OCI-LY1 (cell line): ENCODE measurements around the gene ADAMTS3.

Experiments
- EZH2 ChIP-seq: fragments of 200-600 bp; sonication (generic), shearing (Covaris generic); IDR thresholded peaks from 2 replicates; pipeline ENCODE4 v1.8.0; 2017; ENCODE audit warnings: borderline replicate concordance, mixed run types, mild to moderate bottlenecking, antibody characterized with exemption, low read length, moderate library complexity, mixed read lengths
- TF ChIP-seq, protein P1 (sequence below): fragments of 200-600 bp; sonication (generic), shearing (Covaris generic); IDR thresholded peaks from 2 replicates; pipeline ENCODE4 v1.5.1; 2017; ENCODE audit warnings: mild to moderate bottlenecking, antibody characterized with exemption, low read length, moderate library complexity, mixed read lengths

DNA sequence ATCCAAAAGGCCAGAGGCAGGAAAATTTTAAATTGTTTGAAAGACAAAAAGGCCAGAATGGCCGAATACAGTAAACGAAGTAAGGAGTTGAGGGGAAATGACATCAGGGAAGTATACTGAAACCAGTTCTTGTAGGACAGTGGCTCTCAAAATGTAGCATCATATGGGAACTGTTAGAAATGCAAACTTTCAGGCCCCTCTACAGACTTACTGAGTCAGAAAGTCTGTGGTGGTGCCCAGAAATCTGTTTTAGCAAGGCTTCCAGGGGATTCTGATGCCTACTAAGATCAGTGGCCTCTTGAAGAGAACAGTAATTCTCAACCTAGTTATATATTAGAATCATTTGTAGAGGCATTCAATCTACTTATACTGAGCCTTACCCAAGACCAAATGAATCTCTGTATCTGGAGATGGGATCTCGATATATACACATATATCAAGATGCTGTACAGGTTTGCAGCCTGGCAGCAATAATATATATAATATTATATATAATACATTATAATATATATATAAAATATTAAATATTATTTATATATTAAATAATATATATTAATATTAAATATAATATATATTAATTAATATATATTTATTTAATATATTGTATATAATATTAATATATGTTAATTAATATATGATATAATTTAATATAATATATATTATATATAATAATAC is 39.7 kb downstream of the ADAMTS3 start:
- TF ChIP-seq, protein P1, sequence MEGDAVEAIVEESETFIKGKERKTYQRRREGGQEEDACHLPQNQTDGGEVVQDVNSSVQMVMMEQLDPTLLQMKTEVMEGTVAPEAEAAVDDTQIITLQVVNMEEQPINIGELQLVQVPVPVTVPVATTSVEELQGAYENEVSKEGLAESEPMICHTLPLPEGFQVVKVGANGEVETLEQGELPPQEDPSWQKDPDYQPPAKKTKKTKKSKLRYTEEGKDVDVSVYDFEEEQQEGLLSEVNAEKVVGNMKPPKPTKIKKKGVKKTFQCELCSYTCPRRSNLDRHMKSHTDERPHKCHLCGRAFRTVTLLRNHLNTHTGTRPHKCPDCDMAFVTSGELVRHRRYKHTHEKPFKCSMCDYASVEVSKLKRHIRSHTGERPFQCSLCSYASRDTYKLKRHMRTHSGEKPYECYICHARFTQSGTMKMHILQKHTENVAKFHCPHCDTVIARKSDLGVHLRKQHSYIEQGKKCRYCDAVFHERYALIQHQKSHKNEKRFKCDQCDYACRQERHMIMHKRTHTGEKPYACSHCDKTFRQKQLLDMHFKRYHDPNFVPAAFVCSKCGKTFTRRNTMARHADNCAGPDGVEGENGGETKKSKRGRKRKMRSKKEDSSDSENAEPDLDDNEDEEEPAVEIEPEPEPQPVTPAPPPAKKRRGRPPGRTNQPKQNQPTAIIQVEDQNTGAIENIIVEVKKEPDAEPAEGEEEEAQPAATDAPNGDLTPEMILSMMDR: no peak
- no peak for TF ChIP-seq EZH2
